K562 (cell line): Measurements from ENCODE around the gene RNU6-9. TPM values are rescaled to one million over a fixed set of nuclear protein-coding genes. Genes with fewer than 3 reads are reported as not detected.

ENCODE experiments used
- ADNP ChIP-seq: fragments of 200-800 bp; sonication (Bioruptor generic); IDR thresholded peaks from 2 replicates; pipeline ENCODE4 v1.6.1; 2016; ENCODE audit warnings: missing genetic modification characterization, missing compliant biosample characterization
- CEBPG ChIP-seq, 3 experiments: fragments of 200-800 bp in 1 of 3; sonication (Bioruptor generic) in 1 of 3; sonication (generic) in 1 of 3; formaldehyde crosslinking in 1 of 3; IDR thresholded peaks in 2 of 3; conservative IDR thresholded peaks in 1 of 3; 2 replicates each; pipeline versions ENCODE4 v1.6.1 to v1.8.0; 2016 to 2022; ENCODE audit warnings: missing compliant biosample characterization in 2 of 3, missing genetic modification characterization in 2 of 3, mild to moderate bottlenecking in 1 of 3, missing genetic modification reagents in 1 of 3
- DIDO1 ChIP-seq: fragments of 450-650 bp; IDR thresholded peaks from 2 replicates; pipeline ENCODE4 v1.6.1; 2016; ENCODE audit warnings: low read depth, missing biosample characterization, missing genetic modification characterization
- ETV1 ChIP-seq: fragments of 450-650 bp; conservative IDR thresholded peaks from 2 replicates; pipeline ENCODE4 v1.6.1; 2016; ENCODE audit warnings: missing genetic modification characterization, control low read depth, low read depth, missing compliant biosample characterization
- GTF2E2 ChIP-seq: fragments of 200-800 bp; sonication (Bioruptor generic); IDR thresholded peaks from 2 replicates; pipeline ENCODE4 v1.6.1; 2016; ENCODE audit warnings: missing genetic modification characterization, missing compliant biosample characterization
- HBP1 ChIP-seq: fragments of 450-650 bp; formaldehyde crosslinking; IDR thresholded peaks from 2 replicates; pipeline ENCODE4 v1.4.0; 2022; ENCODE audit warnings: missing genetic modification characterization
- ID3 ChIP-seq, 2 experiments: fragments of 250-450 bp in 1 of 2; fragments of 450-650 bp in 1 of 2; sonication (Bioruptor Pico) in 1 of 2; IDR thresholded peaks; 2 replicates each; pipeline versions ENCODE4 v1.6.1 to v1.8.0; 2016 to 2021; ENCODE audit warnings: mild to moderate bottlenecking in 2 of 2, moderate library complexity in 2 of 2, missing compliant biosample characterization in 1 of 2, missing genetic modification characterization in 1 of 2
- KAT8 ChIP-seq: fragments of 450-650 bp; IDR thresholded peaks from 2 replicates; pipeline ENCODE4 v1.6.1; 2016; ENCODE audit warnings: low read depth, mild to moderate bottlenecking
- MECOM ChIP-seq: fragments of 250-450 bp; sonication (Bioruptor Pico); IDR thresholded peaks from 2 replicates; pipeline ENCODE4 v1.8.0; 2022; ENCODE audit warnings: inconsistent platforms
- NCOA1 ChIP-seq: fragments of 450-650 bp; IDR thresholded peaks from 2 replicates; pipeline ENCODE4 v1.6.1; 2016; ENCODE audit warnings: low read depth
- NFE2L1 ChIP-seq: fragments of 450-650 bp; IDR thresholded peaks from 2 replicates; pipeline ENCODE4 v1.6.1; 2016; ENCODE audit warnings: missing genetic modification characterization, low read depth, mild to moderate bottlenecking, missing compliant biosample characterization, moderate library complexity, borderline replicate concordance
- OTX1 ChIP-seq: fragments of 450-650 bp; formaldehyde crosslinking; IDR thresholded peaks from 2 replicates; pipeline ENCODE4 v1.4.0; 2022; ENCODE audit warnings: mild to moderate bottlenecking
- POLR2B ChIP-seq: fragments of 450-650 bp; IDR thresholded peaks from 2 replicates; pipeline ENCODE4 v1.6.1; 2018; ENCODE audit warnings: low read depth; ENCODE audit not compliant: partially characterized antibody
- RAD21 ChIP-seq, 2 experiments: fragments of 250-450 bp in 1 of 2; fragments of 450-650 bp in 1 of 2; sonication (Bioruptor Pico) in 1 of 2; formaldehyde crosslinking in 1 of 2; IDR thresholded peaks in 1 of 2; conservative IDR thresholded peaks in 1 of 2; 2 replicates each; pipeline versions ENCODE4 v1.4.0 to v1.8.0; 2020 to 2022; ENCODE audit warnings: mild to moderate bottlenecking in 2 of 2, moderate library complexity in 1 of 2
- RAD51 ChIP-seq: fragments of 450-650 bp; IDR thresholded peaks from 2 replicates; pipeline ENCODE4 v1.7.1; 2016; ENCODE audit warnings: low read depth, mild to moderate bottlenecking, borderline replicate concordance
- SMARCB1 ChIP-seq: IDR thresholded peaks from 2 replicates; pipeline ENCODE4 v1.6.1; 2011; ENCODE audit warnings: improper control_type of control experiment, low read depth; ENCODE audit not compliant: insufficient read length
- TCF15 ChIP-seq: fragments of 250-450 bp; sonication (Bioruptor Pico); IDR thresholded peaks from 2 replicates; pipeline ENCODE4 v1.8.0; 2022; ENCODE audit warnings: moderate library complexity, mild to moderate bottlenecking, inconsistent platforms
- TCFL5 ChIP-seq: fragments of 250-450 bp; sonication (Bioruptor Pico); conservative IDR thresholded peaks from 2 replicates; pipeline ENCODE4 v1.6.1; 2021; ENCODE audit warnings: mild to moderate bottlenecking, moderate library complexity, matching md5 sums
- ZBTB9 ChIP-seq: fragments of 450-650 bp; formaldehyde crosslinking; IDR thresholded peaks from 2 replicates; pipeline ENCODE4 v1.4.0; 2020; ENCODE audit warnings: mild to moderate bottlenecking, moderate library complexity
- ZNF175 ChIP-seq: fragments of 200-800 bp; sonication (Bioruptor generic); IDR thresholded peaks from 2 replicates; pipeline ENCODE4 v1.6.1; 2016; ENCODE audit warnings: low read depth, mild to moderate bottlenecking, missing genetic modification characterization, missing compliant biosample characterization
- ZNF23 ChIP-seq: fragments of 250-450 bp; sonication (Bioruptor Pico); IDR thresholded peaks from 2 replicates; pipeline ENCODE4 v1.4.0; 2020; ENCODE audit warnings: mild to moderate bottlenecking
- ZNF57 ChIP-seq: fragments of 450-650 bp; formaldehyde crosslinking; IDR thresholded peaks from 2 replicates; pipeline ENCODE4 v1.4.0; 2020; ENCODE audit warnings: mild to moderate bottlenecking, moderate library complexity
- ZNF584 ChIP-seq: fragments of 200-800 bp; sonication (Bioruptor generic); IDR thresholded peaks from 2 replicates; pipeline ENCODE4 v1.6.1; 2016; ENCODE audit warnings: low read depth, mild to moderate bottlenecking, missing genetic modification characterization, missing compliant biosample characterization
- ZNF766 ChIP-seq: fragments of 200-800 bp; sonication (Bioruptor generic); conservative IDR thresholded peaks from 2 replicates; pipeline ENCODE4 v1.6.1; 2016; ENCODE audit warnings: missing genetic modification characterization, missing compliant biosample characterization
- polyA plus RNA-seq, 8 experiments: library from polyadenylated mRNA; depleted of rRNA in 4 of 8; stranded (reverse) in 5 of 8; unstranded in 3 of 8; fragments of >200 nt; fragmentation: Nextera tagmentation in 2 of 8; fragmentation: Illumina TruSeq in 1 of 8; extraction: Ambion mirVana in 2 of 8; extraction: Trizol in 1 of 8; gene quantifications; 2 replicates each; pipeline versions ENCODE4 v1.2.1 to v1.2.3, GENCODE V29; 2011 to 2014; ENCODE audit warnings: inconsistent platforms in 1 of 8, missing spikeins in 1 of 8
- total RNA-seq, 7 experiments: library from RNA; depleted of rRNA in 6 of 7; stranded (reverse); fragments of >200 nt in 6 of 7; fragmentation: Illumina TruSeq in 2 of 7; extraction: Trizol in 2 of 7; gene quantifications; 2 replicates each; pipeline versions ENCODE4 v1.2.1 to v1.2.3, GENCODE V29; 2011 to 2021; ENCODE audit warnings: low replicate concordance in 1 of 7

The RNU6-9 gene
- total and polyA plus RNA-seq, 9 of the 15 experiments (the other 6 are each of a cell fraction or from before 2014, with no cell fraction given) = not detected

- TF ChIP-seq ZBTB9 (CRISPR knock-in tag) = peak; percentile 40; the same call in 1 of the 2 replicates
- TF ChIP-seq ID3 (CRISPR knock-in tag; IDR thresholded peaks at IDR 0.05) = no peak
- TF ChIP-seq ID3 (tag; IDR thresholded peaks at IDR 0.05) = no peak
- TF ChIP-seq POLR2B = no peak
- TF ChIP-seq NFE2L1 (tag) = no peak
- no peak for TF ChIP-seq ZNF57 (CRISPR knock-in tag)
- no peak for TF ChIP-seq ZNF23 (CRISPR knock-in tag)
- no peak for TF ChIP-seq ZNF766 (CRISPR knock-in tag)
- peak; percentile 33; the same call in 1 of the 2 replicates for TF ChIP-seq OTX1 (CRISPR knock-in tag)
- TF ChIP-seq TCF15 (CRISPR knock-in tag) = no peak
- TF ChIP-seq ZNF175 (CRISPR knock-in tag) = no peak
- no peak for TF ChIP-seq GTF2E2
- TF ChIP-seq ADNP = no peak
- no peak for TF ChIP-seq KAT8
- peak; percentile 31; the same call in 1 of the 2 replicates for TF ChIP-seq NCOA1
- TF ChIP-seq DIDO1 (tag) = no peak
- TF ChIP-seq ETV1 (tag) = no peak
- no peak for TF ChIP-seq SMARCB1
- peak; percentile 77 for TF ChIP-seq RAD51
- no peak for TF ChIP-seq TCFL5
- peak; percentile 39; the same call in 1 of the 2 replicates for TF ChIP-seq HBP1 (CRISPR knock-in tag)
- no peak for TF ChIP-seq ZNF584 (CRISPR knock-in tag)
- TF ChIP-seq RAD21 (CRISPR knock-in tag; conservative IDR thresholded peaks at IDR 0.05 in 1 of 2, IDR thresholded peaks at IDR 0.05 in 1 of 2) = no peak
- no peak for TF ChIP-seq CEBPG (CRISPR knock-in tag; IDR thresholded peaks at IDR 0.05)
- no peak for TF ChIP-seq CEBPG (tag; conservative IDR thresholded peaks at IDR 0.05 in 1 of 2, IDR thresholded peaks at IDR 0.05 in 1 of 2)
- no peak for TF ChIP-seq MECOM (CRISPR knock-in tag)
These were observed 30.5 kb upstream of the RNU6-9 start (continued) for GRCh38 chr19:862581-863314.
